ENCODE data around the gene MMP17. TPM values are rescaled to one million over a fixed set of nuclear protein-coding genes. Genes with fewer than 3 reads are reported as not detected.

The MMP17 gene
- 2.1 and 2.5 TPM in 2 replicates for total RNA-seq (2013; cell fraction: nucleolus; rRNA removed)
- total RNA-seq (2014; rRNA removed) (0.28 TPM in 1 of 2 replicates, not detected in the other), total RNA-seq (2014; rRNA removed; fragmentation: Illumina TruSeq; extraction: Trizol) (not detected in 2 replicates), total RNA-seq (2021) (0.43 TPM in 1 of 2 replicates, not detected in the other), polyA plus RNA-seq (2011; rRNA removed) (0.11 TPM in 1 of 2 replicates, not detected in the other), polyA plus RNA-seq (2014; fragmentation: Illumina TruSeq; extraction: Trizol) (not detected in 2 replicates), polyA plus RNA-seq (2014; fragmentation: Nextera tagmentation; extraction: Ambion mirVana) (not detected), polyA plus RNA-seq (2014; rRNA removed) (0.23 and 0.84 TPM in 2 replicates), polyA plus RNA-seq (2016; fragmentation: Nextera tagmentation; extraction: Ambion mirVana) (not detected), polyA minus RNA-seq (2011; rRNA and poly(A)+ RNA removed) (not detected in 2 replicates), Bru-seq, nascent RNA (percentile 33 among the genes with signal in this experiment), BruChase-seq, experiment 1, labeled RNA remaining after a 6-hour chase (percentile 26 among the genes with signal in this experiment), BruChase-seq, experiment 2, labeled RNA remaining after a 2-hour chase (percentile 29 among the genes with signal in this experiment)
- polyA plus RNA-seq (2011; ENCODE audit: low read depth), result not detected
- 0.25 and 0.31 TPM in 2 replicates for polyA plus RNA-seq (2011; cell fraction: cytosol; rRNA removed)
- 0.51 and 0.72 TPM in 2 replicates for polyA plus RNA-seq (2011; cell fraction: nucleus; rRNA removed)
- 0.11 and 0.56 TPM in 2 replicates for polyA plus RNA-seq (2012)
- polyA minus RNA-seq (2011; cell fraction: cytosol; rRNA and poly(A)+ RNA removed), result not detected in 2 replicates
- 0.48 TPM in 1 of 2 replicates, not detected in the other for polyA minus RNA-seq (2011; cell fraction: nucleus; rRNA and poly(A)+ RNA removed)
- long read RNA-seq, experiment 1, result 0 reads
- long read RNA-seq, experiment 2, result 0 reads

DNA sequence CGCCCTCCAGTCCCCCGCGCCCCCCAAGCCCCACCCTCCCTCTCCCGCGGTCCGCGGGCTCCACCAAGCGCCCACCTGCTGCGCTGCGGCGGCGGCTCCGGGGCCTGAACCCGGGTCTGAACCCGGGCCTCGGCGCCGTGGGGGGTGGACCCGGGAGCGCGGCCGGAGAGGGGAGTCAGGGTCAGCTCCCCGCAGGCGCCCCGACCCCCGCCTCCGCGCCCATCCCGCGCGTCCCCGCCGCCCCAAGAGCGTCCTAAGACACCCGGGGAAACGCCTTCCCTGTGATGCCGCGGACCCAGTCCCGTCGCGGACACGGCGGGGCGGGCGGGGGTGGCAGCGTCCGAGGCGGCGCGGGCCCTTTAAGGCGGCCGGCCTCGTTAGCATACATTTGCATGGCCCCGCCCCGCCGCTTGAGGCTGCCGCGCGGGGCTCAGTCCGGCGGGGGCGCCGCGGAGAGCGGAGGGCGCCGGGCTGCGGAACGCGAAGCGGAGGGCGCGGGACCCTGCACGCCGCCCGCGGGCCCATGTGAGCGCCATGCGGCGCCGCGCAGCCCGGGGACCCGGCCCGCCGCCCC, at the start of gene MMP17:
Gene MMP17 (plus strand): TSS at position 433 of the 574 bp plus-strand sequence. CDS start 102 bp downstream, at position 535.
- Histone ChIP-seq H3K9ac (ENCODE audit: control insufficient read depth, insufficient read depth, low read length) (no peak within 1 kb of the TSS), H3K27ac (ENCODE audit: control insufficient read depth, insufficient read depth) (no peak within 1 kb of the TSS), H3K4me2 (ENCODE audit: control insufficient read depth, insufficient read depth) (peak within 1 kb of the TSS; percentile 86), H3K9me3 (replicated peaks; ENCODE audit: control insufficient read depth, insufficient read depth, low read length) (no peaks in the 10 kb centered on the region), H3K36me3 (ENCODE audit: control insufficient read depth in 2 of 2, insufficient read depth in 2 of 2, low read length in 1 of 2) (no peaks in the 10 kb centered on the region), H3K27me3 (replicated peaks in 1 of 2; ENCODE audit: control insufficient read depth in 2 of 2, insufficient read depth in 2 of 2, low read length in 1 of 2) (peaks cover 7 to 9% of the 10 kb centered on the region in 2 experiments), H3K79me2 (ENCODE audit: control insufficient read depth, insufficient read depth, low read length) (no peaks in the 10 kb centered on the region), H4K20me1 (ENCODE audit: control insufficient read depth, insufficient read depth) (no peaks in the 10 kb centered on the region), H2AFZ (ENCODE audit: control insufficient read depth, low read depth, low read length) (no peak within 1 kb of the TSS), H3K4me3 (peak within 1 kb of the TSS; percentile 50; the same call in 1 of the 2 replicates), H3K4me1 (ENCODE audit: control insufficient read depth, insufficient read depth, low read length) (no peaks in the 10 kb centered on the region)
- ChIA-PET SMC1A (ENCODE audit: uncharacterized antibody, unreplicated experiment) (no interaction called here), POLR2A (no interaction called here), RAD21 (ENCODE audit: unreplicated experiment) (no interaction called here), CTCF (no interaction called here)
- intact Hi-C loops (cut with micrococcal nuclease; ENCODE audit: unreplicated experiment) (no loop called here), in situ Hi-C loops (cut with MboI) (loop anchor here (10.0 kb wide), 1 partner anchor 723 kb away; no protein-coding TSS in a partner anchor)
- ATAC-seq, result peak; percentile 63
- 0% methylated on average over 17 of the region's 86 CpGs for WGBS (ENCODE audit: insufficient coverage, insufficient replicate concordance, low lambda C conversion rate, missing lambda C conversion rate)
- no peak for DNase-seq (ENCODE audit: low read depth, low spot score)
- no peak for FAIRE-seq
- BruUV-seq (replicated peaks), result no TSS peak
- TF ChIP-seq E2F4 (IDR thresholded peaks at IDR 0.05; ENCODE audit: low read depth, low read length) (no peak), CEBPZ (IDR thresholded peaks at IDR 0.05; ENCODE audit: low read depth, low read length) (no peak), CTCF (IDR thresholded peaks at IDR 0.05 in 2 of 3, conservative IDR thresholded peaks at IDR 0.05 in 1 of 3; ENCODE audit: control insufficient read depth in 2 of 3, extremely low read depth in 1 of 3, insufficient read depth in 1 of 3, low read depth in 3 of 3, low read length in 3 of 3) (peak in 2 of 3 experiments; percentile 40 to 41; a peak in 3 of 6 replicates)
- TF ChIP-seq, protein P1, sequence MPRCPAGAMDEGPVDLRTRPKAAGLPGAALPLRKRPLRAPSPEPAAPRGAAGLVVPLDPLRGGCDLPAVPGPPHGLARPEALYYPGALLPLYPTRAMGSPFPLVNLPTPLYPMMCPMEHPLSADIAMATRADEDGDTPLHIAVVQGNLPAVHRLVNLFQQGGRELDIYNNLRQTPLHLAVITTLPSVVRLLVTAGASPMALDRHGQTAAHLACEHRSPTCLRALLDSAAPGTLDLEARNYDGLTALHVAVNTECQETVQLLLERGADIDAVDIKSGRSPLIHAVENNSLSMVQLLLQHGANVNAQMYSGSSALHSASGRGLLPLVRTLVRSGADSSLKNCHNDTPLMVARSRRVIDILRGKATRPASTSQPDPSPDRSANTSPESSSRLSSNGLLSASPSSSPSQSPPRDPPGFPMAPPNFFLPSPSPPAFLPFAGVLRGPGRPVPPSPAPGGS (IDR thresholded peaks at IDR 0.05; ENCODE audit: borderline replicate concordance, insufficient read depth, low read depth, low read length, poor library complexity, severe bottlenecking), result no peak
- TF ChIP-seq, protein P2, sequence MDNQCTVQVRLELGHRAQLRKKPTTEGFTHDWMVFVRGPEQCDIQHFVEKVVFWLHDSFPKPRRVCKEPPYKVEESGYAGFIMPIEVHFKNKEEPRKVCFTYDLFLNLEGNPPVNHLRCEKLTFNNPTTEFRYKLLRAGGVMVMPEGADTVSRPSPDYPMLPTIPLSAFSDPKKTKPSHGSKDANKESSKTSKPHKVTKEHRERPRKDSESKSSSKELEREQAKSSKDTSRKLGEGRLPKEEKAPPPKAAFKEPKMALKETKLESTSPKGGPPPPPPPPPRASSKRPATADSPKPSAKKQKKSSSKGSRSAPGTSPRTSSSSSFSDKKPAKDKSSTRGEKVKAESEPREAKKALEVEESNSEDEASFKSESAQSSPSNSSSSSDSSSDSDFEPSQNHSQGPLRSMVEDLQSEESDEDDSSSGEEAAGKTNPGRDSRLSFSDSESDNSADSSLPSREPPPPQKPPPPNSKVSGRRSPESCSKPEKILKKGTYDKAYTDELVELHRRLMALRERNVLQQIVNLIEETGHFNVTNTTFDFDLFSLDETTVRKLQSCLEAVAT (IDR thresholded peaks at IDR 0.05), result no peak

Data from GM12878 (cell line).